Gastrocnemius medialis (tissue), 4 donors: ENCODE measurements around the gene CACNG7. TPM values are rescaled to one million over a fixed set of nuclear protein-coding genes. Genes with fewer than 3 reads are reported as not detected.

Source experiments
- ATAC-seq, 2 donors: fragments of 150-250 bp; one replicate each; pipeline ENCODE4 v1.9.1; 2016
- DNase-seq, 2 donors: peaks; one replicate each; pipeline ENCODE4 v3.0.0-alpha.2; 2019
- H3K27ac ChIP-seq, 4 donors: fragments of 200-600 bp; sonication (generic); 1 replicate in 1 of 4; 2 replicates in 3 of 4; pipeline ENCODE4 v1.5.1; 2016 to 2018; ENCODE audit warnings: mild to moderate bottlenecking in 2 of 4, moderate library complexity in 1 of 4
- H3K27me3 ChIP-seq, 3 donors: fragments of 200-600 bp; sonication (generic) in 2 of 3; 1 replicate in 1 of 3; 2 replicates in 2 of 3; pipeline versions ENCODE4 v1.5.1 to v1.6.0; 2016 to 2019; ENCODE audit warnings: mild to moderate bottlenecking in 1 of 3, moderate library complexity in 1 of 3
- H3K36me3 ChIP-seq, 2 donors: fragments of 200-600 bp; sonication (generic) in 1 of 2; one replicate each; pipeline ENCODE4 v1.5.1; 2017 to 2018
- H3K4me1 ChIP-seq, 2 donors: fragments of 200-600 bp; sonication (generic) in 1 of 2; one replicate each; pipeline ENCODE4 v1.5.1; 2016 to 2017; ENCODE audit warnings: mild to moderate bottlenecking in 2 of 2
- H3K4me3 ChIP-seq, 4 donors: fragments of 200-600 bp; sonication (generic) in 3 of 4; 1 replicate in 1 of 4; 2 replicates in 3 of 4; pipeline ENCODE4 v1.5.1; 2016 to 2019; ENCODE audit warnings: mild to moderate bottlenecking in 2 of 4
- H3K9me3 ChIP-seq, 3 donors: fragments of 200-600 bp; sonication (generic) in 2 of 3; 1 replicate in 1 of 3; 2 replicates in 2 of 3; pipeline ENCODE4 v1.5.1; 2016 to 2019
- CTCF ChIP-seq, 5 experiments: fragments of 450-650 bp in 3 of 5; fragments of 200-600 bp in 2 of 5; sonication (generic) in 2 of 5; IDR thresholded peaks in 4 of 5; conservative IDR thresholded peaks in 1 of 5; 1 replicate in 4 of 5; 2 replicates in 1 of 5; pipeline ENCODE4 v1.5.1; 2016 to 2019; ENCODE audit warnings: antibody characterized with exemption in 5 of 5, mild to moderate bottlenecking in 3 of 5, moderate library complexity in 3 of 5
- POLR2A ChIP-seq, 2 donors: fragments of 450-650 bp; IDR thresholded peaks; one replicate each; pipeline ENCODE4 v1.6.1; 2017; ENCODE audit warnings: antibody characterized with exemption in 2 of 2, mild to moderate bottlenecking in 2 of 2, moderate library complexity in 2 of 2
- in situ Hi-C, 4 donors: fragments of 200-750 bp; cut with MboI; loops; one replicate each; pipeline versions ENCODE4 v1.15.0 to v1.8.0; 2017; ENCODE audit warnings: low sequenced_read_pairs in 4 of 4
- intact Hi-C: fragments of 100-400 bp; cut with DNase I; formaldehyde crosslinking; loops from one replicate; pipeline ENCODE4 v1.15.1; 2023; ENCODE audit warnings: low total_unique reads
- total RNA-seq, 4 donors: library from RNA; depleted of rRNA; stranded (reverse); fragments of >200 nt; gene quantifications; one replicate each; pipeline versions ENCODE4 v1.1.0 to v1.2.3, GENCODE V29; 2016

CACNG7 gene
- total RNA-seq, 4 donors from 2014 or later, result not detected

GRCh38 chr19:53989600-53990533 is 80.8 kb downstream of the CACNG7 start:
- ATAC-seq (peak in 1 of 2 donors; percentile 10), DNase-seq (peak in 1 of 2 donors; percentile 65)
- in situ Hi-C loops, result no loop called here
- no peaks in the 10 kb centered on the region for H3K9me3 ChIP-seq
- H3K4me1 ChIP-seq, result peaks cover 24 to 31% of the 10 kb centered on the region in 2 donors
- no peak overlapping the region for H3K4me3 ChIP-seq
- H3K27me3 ChIP-seq, result no peaks in the 10 kb centered on the region
- peak overlapping the region; percentile 69 to 97 (median 84) for H3K27ac ChIP-seq
- intact Hi-C loops, result loop anchor here (10.0 kb wide), 1 partner anchor 475 kb away; the partner anchor contains the start of gene LENG9
- no peaks in the 10 kb centered on the region for H3K36me3 ChIP-seq
- TF ChIP-seq CTCF (IDR thresholded peaks at IDR 0.05 in 4 of 5, conservative IDR thresholded peaks at IDR 0.05 in 1 of 5) (no peak), POLR2A (IDR thresholded peaks at IDR 0.05) (no peak)

- Histone ChIP-seq H3K27me3 (no peaks in the 10 kb centered on the region), H3K4me1 (peaks cover 24 to 31% of the 10 kb centered on the region in 2 donors), H3K36me3 (no peaks in the 10 kb centered on the region), H3K4me3 (peak within 1 kb of the TSS; percentile 58 to 77 (median 74)), H3K9me3 (no peaks in the 10 kb centered on the region), H3K27ac (peak within 1 kb of the TSS; percentile 92 to 98 (median 96))
- TF ChIP-seq POLR2A (IDR thresholded peaks at IDR 0.05) (peak; percentile 49 to 56), CTCF (IDR thresholded peaks at IDR 0.05 in 4 of 5, conservative IDR thresholded peaks at IDR 0.05 in 1 of 5) (no peak)
- peak; percentile 71 to 86 for ATAC-seq
- peak; percentile 53 to 88 for DNase-seq
- intact Hi-C loops (no loop called here), in situ Hi-C loops (no loop called here)
Observed at GRCh38 chr19:53991224-53992113, 82.4 kb downstream of the CACNG7 start, which contains the start of gene CACNG6. Gene CACNG6 (plus strand): TSS chr19:53991637. CDS start chr19:53992878, 1,241 bp downstream.

GRCh38 chr19:53992211-53992610 is 83.1 kb downstream of the CACNG7 start:
- H3K4me3 ChIP-seq, result peak overlapping the region; percentile 58 to 77 (median 74)
- peak overlapping the region; percentile 92 to 98 (median 96) for H3K27ac ChIP-seq
- no peaks in the 10 kb centered on the region for H3K27me3 ChIP-seq
- no peak for ATAC-seq
- H3K36me3 ChIP-seq, result no peaks in the 10 kb centered on the region
- peaks cover 24 to 31% of the 10 kb centered on the region in 2 donors for H3K4me1 ChIP-seq
- no peaks in the 10 kb centered on the region for H3K9me3 ChIP-seq
- intact Hi-C loops (no loop called here), in situ Hi-C loops (no loop called here)
- TF ChIP-seq POLR2A (IDR thresholded peaks at IDR 0.05), result no peak
- TF ChIP-seq CTCF (IDR thresholded peaks at IDR 0.05 in 4 of 5, conservative IDR thresholded peaks at IDR 0.05 in 1 of 5), result no peak
- DNase-seq, result no peak

- Histone ChIP-seq H3K27me3 (no peaks in the 10 kb centered on the region), H3K4me3 (peak overlapping the region; percentile 58 to 77 (median 74)), H3K27ac (peak overlapping the region; percentile 92 to 98 (median 96)), H3K9me3 (no peaks in the 10 kb centered on the region), H3K4me1 (peaks cover 24 to 31% of the 10 kb centered on the region in 2 donors), H3K36me3 (no peaks in the 10 kb centered on the region)
- ATAC-seq (no peak), DNase-seq (peak in 1 of 2 donors; percentile 29)
- TF ChIP-seq CTCF (IDR thresholded peaks at IDR 0.05 in 4 of 5, conservative IDR thresholded peaks at IDR 0.05 in 1 of 5), result no peak
- no peak for TF ChIP-seq POLR2A (IDR thresholded peaks at IDR 0.05)
- in situ Hi-C loops (no loop called here), intact Hi-C loops (no loop called here)
Observed at GRCh38 chr19:53992815-53993214, 83.7 kb downstream of the CACNG7 start.
